DMS53 treated with DMSO at 0.1 percent for 48 hours (cell line): Measurements from ENCODE around the gene IGF1.
A peak's percentile ranks its signal among the peaks of the same experiment; 100 is the strongest.

ENCODE experiments used
- DNase-seq: peaks from one replicate; lab custom pipeline; 2025; ENCODE audit not compliant: unreplicated experiment; lab: John Stamatoyannopoulos, UW

Gene IGF1

GRCh38 chr12:102429211-102430154 lies 50.9 kb downstream of the IGF1 start:
- DNase-seq = no peak

GRCh38 chr12:102427543-102427941 lies 52.8 kb downstream of the IGF1 start:
- DNase-seq = no peak

- no peak for DNase-seq
Observed at GRCh38 chr12:102426599-102427542, 53.5 kb downstream of the IGF1 start.

- DNase-seq = no peak
Observed at GRCh38 chr12:102425109-102426039, 55.0 kb downstream of the IGF1 start.

- DNase-seq = no peak
Observed at GRCh38 chr12:102423462-102423861, 56.9 kb downstream of the IGF1 start.

- peak; percentile 95 for DNase-seq
Observed at GRCh38 chr12:102421802-102422583, 58.4 kb downstream of the IGF1 start.

- no peak for DNase-seq
Observed at GRCh38 chr12:102419094-102419764, 61.1 kb downstream of the IGF1 start.

GRCh38 chr12:102417055-102417454 lies 63.3 kb downstream of the IGF1 start:
- DNase-seq = no peak

GRCh38 chr12:102415515-102415914 lies 64.8 kb downstream of the IGF1 start:
- no peak for DNase-seq

GRCh38 chr12:102413396-102413795 lies 67.0 kb downstream of the IGF1 start:
- DNase-seq = no peak

GRCh38 chr12:102410511-102410910 lies 69.9 kb downstream of the IGF1 start:
- DNase-seq = no peak

- no peak for DNase-seq
Observed at GRCh38 chr12:102408487-102409297, 71.7 kb downstream of the IGF1 start.

GRCh38 chr12:102407776-102408486 lies 72.4 kb downstream of the IGF1 start:
- no peak for DNase-seq

- peak; percentile 97 for DNase-seq
Observed at GRCh38 chr12:102406033-102406584, 74.3 kb downstream of the IGF1 start.

GRCh38 chr12:102401087-102401486 lies 79.3 kb downstream of the IGF1 start:
- no peak for DNase-seq

GRCh38 chr12:102399653-102400052 lies 80.7 kb downstream of the IGF1 start:
- DNase-seq = no peak

- peak; percentile 24 for DNase-seq
Observed at GRCh38 chr12:102396276-102396675, 84.1 kb downstream of the IGF1 start.
